Stimulated activated CD4-positive, alpha-beta T cell treated with anti-CD3 and anti-CD28 coated beads, Interleukin-12 subunit alpha, Interleukin-12 subunit beta, amount 100 ng/mL, for 24 hours (primary cell): ENCODE measurements around the gene OR2A25.

Experiments used
- DNase-seq, 2 experiments: peaks; one replicate each; pipeline ENCODE4 v3.0.0-alpha.2; 2020; ENCODE audit warnings: low read depth in 2 of 2

The OR2A25 gene

DNA sequence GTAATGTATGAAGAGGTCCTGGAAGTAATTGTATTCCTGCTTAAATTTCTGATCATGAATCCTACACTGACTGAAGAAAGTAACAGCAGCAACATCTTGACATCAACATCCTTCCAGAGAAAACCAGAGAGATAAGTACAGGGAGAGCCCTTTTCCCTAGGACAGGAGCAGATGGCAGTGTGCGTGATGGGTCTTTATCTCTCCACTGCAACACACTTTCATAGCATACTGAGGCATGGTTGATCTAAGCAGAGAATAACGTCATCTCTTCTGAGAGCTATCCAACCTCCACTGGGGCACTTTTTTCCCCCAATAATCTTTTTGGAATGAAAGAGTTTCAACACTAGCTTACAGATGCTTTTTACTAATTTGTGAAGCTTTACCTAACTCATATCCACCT is 342 bp downstream of the OR2A25 start:
- DNase-seq = no peak

DNA sequence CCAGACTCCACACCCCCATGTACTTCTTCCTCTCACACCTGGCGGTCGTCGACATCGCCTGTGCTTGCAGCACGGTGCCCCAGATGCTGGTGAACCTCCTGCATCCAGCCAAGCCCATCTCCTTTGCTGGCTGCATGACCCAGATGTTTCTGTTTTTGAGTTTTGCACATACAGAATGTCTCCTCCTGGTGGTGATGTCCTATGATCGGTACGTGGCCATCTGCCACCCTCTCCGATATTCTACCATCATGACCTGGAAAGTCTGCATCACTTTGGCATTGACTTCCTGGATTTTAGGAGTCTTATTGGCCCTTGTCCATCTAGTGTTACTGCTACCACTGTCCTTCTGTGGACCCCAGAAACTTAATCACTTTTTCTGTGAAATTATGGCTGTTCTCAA is 4.8 kb downstream of the OR2A25 start:
- DNase-seq = no peak

DNA sequence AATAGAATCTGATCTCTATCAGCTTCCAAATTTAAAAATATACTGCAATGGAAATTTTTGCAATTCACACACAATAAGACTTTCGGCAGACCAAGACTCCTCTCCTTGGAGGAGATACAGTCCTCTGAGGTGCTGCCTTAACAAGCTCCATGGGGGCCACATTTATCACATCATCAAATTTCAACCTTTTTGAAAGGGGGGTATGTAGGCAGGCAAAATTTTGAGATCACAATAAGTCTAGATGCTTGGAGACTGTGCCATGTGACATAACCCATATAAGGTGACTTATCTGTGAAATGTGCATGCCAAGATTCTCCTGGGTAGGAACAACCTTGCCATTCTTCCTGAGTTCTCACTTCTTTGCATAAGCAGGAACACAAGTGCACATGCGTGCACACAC is 16.4 kb downstream of the OR2A25 start, which contains the start of gene OR2A12:
OR2A12 (plus strand) TSS at position 301 of the 400 bp plus-strand sequence. CDS start 8,830 bp downstream, outside the sequence.
- no peak for DNase-seq

DNA sequence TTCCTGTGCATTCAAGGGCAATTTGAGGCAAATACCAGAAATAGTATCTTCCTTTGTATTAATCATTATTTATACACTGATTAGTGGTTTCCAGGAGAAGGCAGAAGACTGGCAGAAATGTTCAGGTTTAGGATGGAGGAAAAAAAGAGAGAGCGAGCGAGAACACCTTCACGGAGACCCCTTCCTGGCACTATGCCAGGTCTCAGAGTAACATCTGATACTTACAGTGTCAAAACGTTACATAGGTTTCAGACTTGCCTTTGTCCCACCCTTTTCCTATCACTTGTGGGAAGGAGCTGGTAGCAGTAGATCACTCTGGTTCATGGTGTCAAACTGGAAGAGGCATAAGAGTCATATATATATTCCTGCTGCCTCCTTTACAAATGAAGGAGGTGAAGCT is 17.1 kb downstream of the OR2A25 start:
- DNase-seq = no peak

DNA sequence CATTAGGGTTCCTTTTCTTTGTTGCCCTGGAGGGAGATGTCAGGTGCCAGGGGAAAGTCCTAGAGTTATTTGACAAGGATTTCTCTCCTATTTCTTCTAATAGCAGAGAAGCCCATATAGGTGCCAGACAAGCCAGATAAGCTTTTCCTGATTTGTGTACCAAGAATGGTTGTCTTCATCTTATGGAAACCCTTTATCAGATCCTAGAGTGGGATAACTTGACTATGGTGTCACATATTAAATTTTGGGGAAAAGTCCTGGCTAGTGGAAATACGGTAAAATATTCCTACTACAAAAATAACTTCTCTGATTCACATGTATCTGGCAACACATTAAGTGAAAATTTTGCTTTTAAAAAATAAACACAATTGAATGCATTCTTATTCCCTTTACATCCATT is 17.6 kb downstream of the OR2A25 start:
- no peak for DNase-seq

DNA sequence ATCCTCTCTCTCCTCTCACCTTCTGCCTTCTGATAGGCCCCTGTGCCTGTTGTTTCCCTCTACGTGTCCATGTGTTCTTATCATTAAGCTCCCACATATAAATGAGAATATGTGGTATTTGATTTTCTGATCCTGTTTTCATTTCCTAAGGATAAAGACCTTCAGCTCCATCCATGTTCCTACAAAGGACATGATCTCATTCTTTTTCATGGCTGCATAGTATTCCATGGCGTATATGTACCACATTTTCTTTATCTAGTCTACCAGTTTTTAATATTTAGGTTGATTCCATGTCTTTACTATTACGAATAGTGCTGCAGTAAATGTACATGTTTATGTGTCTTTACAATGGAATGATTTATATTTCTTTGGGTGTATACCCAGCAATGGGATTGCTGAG is 21.1 kb downstream of the OR2A25 start:
- no peak for DNase-seq

DNA sequence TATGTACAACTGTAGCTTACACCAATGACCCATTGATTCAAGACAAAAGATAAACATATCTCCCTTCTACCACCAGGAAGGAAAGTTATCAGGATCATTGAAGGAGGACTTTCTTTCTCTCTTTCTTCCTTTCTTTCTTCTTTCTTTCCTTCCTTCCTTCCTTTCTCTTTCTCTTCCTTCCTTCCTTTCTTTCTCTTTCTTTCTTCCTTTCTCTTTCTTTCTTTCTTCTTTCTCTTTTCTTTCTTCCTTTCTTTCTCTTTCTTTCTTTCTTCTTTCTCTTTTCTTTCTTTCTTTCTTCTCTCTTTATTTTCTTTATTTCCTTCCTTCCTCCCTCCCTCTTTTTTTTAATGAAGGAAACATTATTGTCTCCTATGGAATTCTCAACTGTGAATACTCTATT is 29.2 kb downstream of the OR2A25 start:
- no peak for DNase-seq

DNA sequence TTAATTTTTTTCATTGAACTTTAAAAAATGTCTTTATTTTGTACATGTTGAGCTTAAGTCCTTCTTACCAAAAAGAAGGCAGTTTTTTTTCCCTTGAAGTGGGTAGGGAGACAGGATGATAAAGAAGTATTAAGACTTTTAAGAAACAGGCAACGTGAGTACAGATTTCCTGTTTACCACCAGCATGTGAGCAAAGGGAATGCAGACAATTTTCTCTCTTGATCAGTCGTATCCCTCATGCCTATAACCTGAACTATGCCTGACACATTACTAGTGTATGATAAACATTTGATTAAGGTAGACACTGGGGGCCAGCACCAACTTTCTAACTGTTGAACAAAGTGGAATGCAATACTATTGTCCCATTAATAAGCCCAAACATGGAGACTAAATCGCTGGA is 31.0 kb downstream of the OR2A25 start:
- no peak for DNase-seq

DNA sequence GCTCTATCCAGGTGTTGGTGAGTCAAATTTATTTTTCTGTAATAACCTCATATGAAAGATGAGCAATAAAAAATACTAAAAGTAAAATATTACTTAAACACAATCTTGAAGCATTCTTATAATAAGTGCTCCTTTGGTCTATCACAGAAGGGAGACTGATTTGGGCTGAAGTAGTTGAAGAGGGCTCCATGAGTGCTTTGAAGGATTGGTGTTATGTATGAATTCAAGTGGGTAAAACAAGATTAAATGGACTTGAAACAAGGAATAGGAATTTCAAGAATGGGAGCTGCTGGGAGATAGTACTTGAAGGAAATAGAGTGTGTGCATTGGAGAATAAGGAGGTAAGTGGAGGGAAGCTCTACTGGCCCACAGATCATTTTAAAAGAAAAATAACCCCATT is 32.4 kb downstream of the OR2A25 start:
- no peak for DNase-seq

DNA sequence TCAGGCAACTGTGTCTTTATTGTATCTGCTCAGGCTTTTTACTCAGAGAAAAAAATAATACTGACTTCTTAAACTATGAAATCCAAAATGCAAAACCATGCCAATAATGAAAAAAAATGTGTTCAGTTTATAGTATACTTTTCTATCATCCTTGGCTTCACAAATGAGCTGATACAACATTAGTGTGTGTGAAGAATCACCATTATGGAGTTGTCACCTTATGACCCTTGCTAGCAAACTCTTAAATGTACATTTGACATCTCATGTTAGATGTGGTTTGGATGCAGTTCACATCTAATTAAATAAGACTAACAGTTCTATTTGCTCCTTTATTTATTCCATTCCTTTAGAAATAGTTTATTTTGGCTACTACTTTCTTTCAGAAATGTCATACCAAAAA is 35.6 kb downstream of the OR2A25 start:
- DNase-seq = no peak

DNA sequence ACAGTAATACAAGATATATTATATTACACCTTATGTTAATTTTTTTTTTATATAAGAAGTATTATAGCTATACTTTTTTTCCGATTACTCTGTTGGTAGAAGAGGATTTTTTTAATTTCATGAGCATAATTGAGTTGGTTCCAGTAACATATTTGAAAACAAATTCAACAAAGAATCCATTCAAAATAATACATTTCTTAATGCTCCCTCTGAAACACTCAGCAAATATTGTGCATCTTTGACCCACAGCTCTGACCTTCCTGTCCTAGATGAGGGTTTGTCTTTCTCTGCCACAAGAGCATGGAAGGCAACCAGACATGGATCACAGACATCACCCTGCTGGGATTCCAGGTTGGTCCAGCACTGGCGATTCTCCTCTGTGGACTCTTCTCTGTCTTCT is 39.7 kb downstream of the OR2A25 start, which contains the start of gene OR2A2:
OR2A2 (plus strand) TSS at position 301 of the 400 bp plus-strand sequence; CDS start at position 301, 0 bp downstream.
- no peak for DNase-seq

DNA sequence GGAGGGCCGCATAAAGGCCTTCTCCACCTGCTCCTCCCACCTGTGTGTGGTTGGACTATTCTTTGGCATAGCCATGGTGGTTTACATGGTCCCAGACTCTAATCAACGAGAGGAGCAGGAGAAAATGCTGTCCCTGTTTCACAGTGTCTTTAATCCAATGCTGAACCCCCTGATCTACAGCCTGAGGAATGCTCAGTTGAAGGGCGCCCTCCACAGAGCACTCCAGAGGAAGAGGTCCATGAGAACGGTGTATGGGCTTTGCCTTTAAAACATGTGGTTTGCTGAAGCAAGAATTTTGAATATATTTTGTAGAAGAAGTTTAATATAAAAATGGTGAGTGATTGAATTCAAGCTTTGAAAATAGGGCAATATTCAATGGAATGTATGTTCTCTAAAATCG is 40.7 kb downstream of the OR2A25 start:
- DNase-seq = no peak

DNA sequence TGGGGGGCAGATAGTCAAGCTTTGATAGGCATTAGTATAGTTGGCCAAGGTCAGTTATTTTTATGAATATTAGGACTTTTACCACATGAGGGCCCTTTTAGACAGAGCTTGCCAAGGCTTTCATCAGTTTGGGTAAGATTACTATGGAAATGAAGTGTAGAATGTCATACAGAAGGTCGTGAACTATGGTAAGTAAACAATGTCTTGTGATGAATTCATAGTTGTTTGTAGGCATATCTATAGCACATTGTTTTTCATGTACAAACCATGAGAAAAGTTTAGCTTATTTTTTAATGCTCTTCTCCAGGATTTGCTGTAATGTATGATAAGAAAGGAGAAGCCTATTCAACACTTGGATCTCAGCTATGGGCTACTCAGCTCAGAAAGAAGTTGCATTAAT is 44.0 kb downstream of the OR2A25 start:
- DNase-seq = no peak

DNA sequence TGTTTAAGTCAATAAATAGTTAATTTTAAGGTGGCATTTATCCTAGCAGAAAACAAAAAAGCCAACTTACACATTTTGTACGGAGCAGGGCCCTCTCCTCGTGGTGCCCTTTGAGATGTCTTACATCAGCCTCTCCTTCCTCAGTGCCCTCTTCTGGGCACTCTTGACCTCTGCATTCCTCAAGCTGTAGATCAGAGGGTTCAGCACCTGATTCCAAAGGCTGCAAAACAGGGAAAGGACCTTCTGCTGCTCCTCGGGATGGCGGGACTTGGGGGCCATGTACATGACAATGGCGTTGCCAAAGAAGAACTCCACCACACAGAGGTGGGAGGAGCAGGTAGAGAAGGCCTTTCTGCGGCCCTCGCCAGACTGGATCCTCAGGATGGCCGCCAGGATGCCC is 48.7 kb downstream of the OR2A25 start:
- no peak for DNase-seq

DNA sequence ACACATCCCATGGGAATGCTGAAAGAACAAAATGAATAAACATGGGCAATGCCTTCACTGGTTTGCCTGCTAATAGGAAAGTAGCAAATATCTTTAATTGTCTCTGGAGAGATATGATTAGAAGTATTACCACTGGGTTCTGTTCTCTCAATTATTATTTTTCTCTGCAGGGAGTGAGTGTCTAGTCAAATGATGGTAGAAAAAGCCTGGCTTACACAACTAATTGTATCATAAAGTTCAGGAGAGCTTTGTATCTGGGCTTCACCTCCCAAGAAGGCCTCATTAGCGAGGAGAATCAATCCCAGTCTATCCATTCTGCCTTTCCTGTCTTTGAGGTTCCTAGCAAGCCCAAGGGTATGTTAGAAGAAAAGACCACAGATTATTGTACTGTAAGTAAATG is 53.3 kb downstream of the OR2A25 start, which contains the start of gene OR2A14:
OR2A14 (plus strand) TSS at position 301 of the 400 bp plus-strand sequence. CDS start 5,937 bp downstream, outside the sequence.
- no peak for DNase-seq
